ENCODE data around the gene TMA16.
"Not testable (repeated sequence)": the region's sequence is repeated elsewhere in the genome, so short reads cannot be mapped to it uniquely, and the experiment has no call there.

The TMA16 gene

GRCh38 chr4:163494360-163495241 is at the start of gene TMA16:
TSS of gene TMA16 (plus strand) at chr4:163494690. CDS start at chr4:163494802, 112 bp downstream.
- Histone ChIP-seq H3K27me3 (ENCODE audit: control insufficient read depth, insufficient read depth, low read length) (no peaks in the 10 kb centered on the region), H3K9ac (ENCODE audit: low read depth, low read length) (peak within 1 kb of the TSS; percentile 97), H3K36me3 (ENCODE audit: control insufficient read depth, insufficient read depth, low read length) (peaks cover 14% of the 10 kb centered on the region; the same call in 1 of the 2 replicates), H3K27ac (ENCODE audit: low read depth, low read length) (peak within 1 kb of the TSS; percentile 98), H3K4me3 (ENCODE audit: low read depth, low read length) (peak within 1 kb of the TSS; percentile 87), H3K9me3 (ENCODE audit: control insufficient read depth, insufficient read depth, low read length) (no peaks in the 10 kb centered on the region), H3K4me1 (ENCODE audit: control insufficient read depth, insufficient read depth, low read length) (peaks cover 16% of the 10 kb centered on the region; the same call in 1 of the 2 replicates)

DNA sequence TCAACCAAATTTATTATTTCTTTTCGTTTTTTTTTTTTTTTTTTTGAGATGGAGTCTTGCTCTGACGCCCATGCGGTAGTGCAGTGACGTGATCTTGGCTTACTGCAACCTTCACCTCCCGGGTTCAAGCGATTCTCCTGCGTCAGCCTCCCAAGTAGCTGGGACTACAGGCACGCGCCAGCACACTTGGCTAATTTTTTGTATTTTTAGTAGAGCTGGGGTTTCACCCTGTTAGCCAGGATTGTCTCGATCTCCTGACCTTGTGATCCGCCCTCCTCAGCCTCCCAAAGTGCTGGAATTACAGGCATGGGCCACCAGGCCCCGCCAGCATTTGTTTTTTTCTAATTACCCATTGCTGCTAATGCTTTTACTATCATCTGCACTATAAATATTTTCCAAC is 47.5 kb upstream of the TMA16 start:
- not testable (repeated sequence) for H3K27ac ChIP-seq (ENCODE audit: low read depth, low read length); H3K27me3 ChIP-seq (ENCODE audit: control insufficient read depth, insufficient read depth, low read length); H3K36me3 ChIP-seq (ENCODE audit: control insufficient read depth, insufficient read depth, low read length); H3K9me3 ChIP-seq (ENCODE audit: control insufficient read depth, insufficient read depth, low read length); H3K9ac ChIP-seq (ENCODE audit: low read depth, low read length); H3K4me3 ChIP-seq (ENCODE audit: low read depth, low read length); H3K4me1 ChIP-seq (ENCODE audit: control insufficient read depth, insufficient read depth, low read length)

DNA sequence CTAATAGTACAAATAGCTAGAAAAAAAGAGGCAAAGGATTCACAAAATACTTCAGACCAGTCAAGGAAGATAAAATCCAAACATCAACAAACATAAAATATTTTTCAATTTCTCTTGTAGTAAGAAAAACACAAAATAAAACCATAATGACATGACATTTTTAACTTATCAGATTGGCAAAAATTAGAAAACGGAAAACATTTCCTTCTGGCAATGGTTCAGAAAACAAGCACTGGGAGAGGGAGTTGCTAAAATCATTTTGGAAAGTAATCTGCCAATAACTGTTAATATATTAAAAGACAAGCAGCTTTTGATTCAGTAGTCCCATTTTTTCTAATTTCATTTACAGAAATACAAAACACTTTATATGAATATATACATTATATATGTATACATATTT is 47.0 kb upstream of the TMA16 start:
- Histone ChIP-seq H3K27me3 (ENCODE audit: control insufficient read depth, insufficient read depth, low read length) (no peaks in the 10 kb centered on the region), H3K4me3 (ENCODE audit: low read depth, low read length) (no peak overlapping the region), H3K4me1 (ENCODE audit: control insufficient read depth, insufficient read depth, low read length) (no peaks in the 10 kb centered on the region), H3K9me3 (ENCODE audit: control insufficient read depth, insufficient read depth, low read length) (no peaks in the 10 kb centered on the region), H3K36me3 (ENCODE audit: control insufficient read depth, insufficient read depth, low read length) (no peaks in the 10 kb centered on the region), H3K27ac (ENCODE audit: low read depth, low read length) (no peak overlapping the region), H3K9ac (ENCODE audit: low read depth, low read length) (no peak overlapping the region)

DNA sequence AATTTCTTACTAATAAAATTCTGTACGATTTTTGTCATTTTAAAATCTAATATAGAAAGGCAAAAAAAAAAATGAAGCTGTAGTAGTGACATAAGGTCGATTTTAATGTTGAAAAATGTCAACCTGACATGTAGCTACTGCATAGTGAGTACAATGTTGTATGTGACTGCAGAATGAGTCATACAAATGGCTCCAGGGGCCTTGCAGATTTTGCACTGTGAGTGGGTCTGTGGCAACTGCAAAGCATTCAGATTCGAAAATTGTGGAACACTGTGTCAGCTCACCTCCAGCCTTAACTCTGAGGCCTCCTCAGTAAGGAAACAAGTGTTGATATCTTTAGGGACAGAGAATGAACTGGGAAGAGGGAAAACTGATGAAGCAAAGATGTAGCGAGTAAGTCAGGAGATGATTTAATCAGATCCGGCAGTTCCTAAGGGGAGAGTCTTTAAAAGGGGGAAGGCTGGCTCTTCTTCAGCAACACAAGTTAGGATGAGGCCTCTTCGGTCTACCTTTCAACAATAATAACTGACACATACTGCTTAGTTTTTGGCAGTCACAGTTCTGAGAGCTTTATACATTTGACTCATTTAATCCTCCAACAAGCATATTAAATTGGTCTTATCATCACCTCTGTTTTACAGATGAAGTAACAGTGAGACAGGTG is 45.8 kb upstream of the TMA16 start:
- no peak overlapping the region for H3K9ac ChIP-seq (ENCODE audit: low read depth, low read length)
- no peak overlapping the region for H3K27ac ChIP-seq (ENCODE audit: low read depth, low read length)
- no peaks in the 10 kb centered on the region for H3K36me3 ChIP-seq (ENCODE audit: control insufficient read depth, insufficient read depth, low read length)
- H3K27me3 ChIP-seq (ENCODE audit: control insufficient read depth, insufficient read depth, low read length): no peaks in the 10 kb centered on the region
- H3K9me3 ChIP-seq (ENCODE audit: control insufficient read depth, insufficient read depth, low read length): no peaks in the 10 kb centered on the region
- no peaks in the 10 kb centered on the region for H3K4me1 ChIP-seq (ENCODE audit: control insufficient read depth, insufficient read depth, low read length)
- H3K4me3 ChIP-seq (ENCODE audit: low read depth, low read length): no peak overlapping the region

- no peak overlapping the region for H3K9ac ChIP-seq (ENCODE audit: low read depth, low read length)
- no peak overlapping the region for H3K4me3 ChIP-seq (ENCODE audit: low read depth, low read length)
- no peak overlapping the region for H3K27ac ChIP-seq (ENCODE audit: low read depth, low read length)
- H3K4me1 ChIP-seq (ENCODE audit: control insufficient read depth, insufficient read depth, low read length): no peaks in the 10 kb centered on the region
- H3K27me3 ChIP-seq (ENCODE audit: control insufficient read depth, insufficient read depth, low read length): no peaks in the 10 kb centered on the region
- no peaks in the 10 kb centered on the region for H3K36me3 ChIP-seq (ENCODE audit: control insufficient read depth, insufficient read depth, low read length)
- no peaks in the 10 kb centered on the region for H3K9me3 ChIP-seq (ENCODE audit: control insufficient read depth, insufficient read depth, low read length)
Measured at GRCh38 chr4:163462556-163462955, 31.9 kb upstream of the TMA16 start.

DNA sequence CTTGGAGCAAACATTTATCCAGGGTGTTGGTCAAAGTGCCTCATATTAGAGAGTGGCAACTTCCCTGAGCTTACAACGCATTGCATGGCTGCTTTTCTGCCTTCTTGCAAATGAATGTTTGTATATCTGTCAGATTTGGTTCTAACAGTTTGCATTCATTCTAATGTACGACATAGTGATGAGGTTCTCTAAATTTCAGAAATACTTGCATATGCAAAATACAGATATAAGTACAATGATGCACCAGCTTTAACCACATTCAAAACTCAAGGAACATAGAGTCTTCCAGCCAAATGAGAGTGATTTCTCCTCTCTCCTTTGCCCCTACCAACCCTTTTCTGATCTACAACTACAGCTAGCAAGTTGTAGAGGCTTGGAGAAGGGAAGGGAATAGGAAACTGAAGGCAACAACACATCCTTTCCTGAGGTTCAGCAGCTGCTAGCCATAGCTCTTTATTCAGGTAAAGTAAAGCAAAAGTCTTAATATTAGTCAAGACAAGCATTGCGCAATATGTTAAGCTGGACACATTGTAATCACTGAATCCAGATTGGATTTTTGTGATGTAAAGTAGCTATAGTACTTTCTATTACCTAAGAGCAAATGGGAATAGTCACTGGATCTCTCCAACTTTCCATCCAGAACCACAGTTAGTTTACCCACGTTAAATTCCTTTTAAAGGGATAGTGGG is 27.3 kb upstream of the TMA16 start:
- Histone ChIP-seq H3K36me3 (ENCODE audit: control insufficient read depth, insufficient read depth, low read length) (no peaks in the 10 kb centered on the region), H3K27me3 (ENCODE audit: control insufficient read depth, insufficient read depth, low read length) (no peaks in the 10 kb centered on the region), H3K9ac (ENCODE audit: low read depth, low read length) (no peak overlapping the region), H3K4me3 (ENCODE audit: low read depth, low read length) (no peak overlapping the region), H3K9me3 (ENCODE audit: control insufficient read depth, insufficient read depth, low read length) (no peaks in the 10 kb centered on the region), H3K4me1 (ENCODE audit: control insufficient read depth, insufficient read depth, low read length) (no peaks in the 10 kb centered on the region), H3K27ac (ENCODE audit: low read depth, low read length) (no peak overlapping the region)

DNA sequence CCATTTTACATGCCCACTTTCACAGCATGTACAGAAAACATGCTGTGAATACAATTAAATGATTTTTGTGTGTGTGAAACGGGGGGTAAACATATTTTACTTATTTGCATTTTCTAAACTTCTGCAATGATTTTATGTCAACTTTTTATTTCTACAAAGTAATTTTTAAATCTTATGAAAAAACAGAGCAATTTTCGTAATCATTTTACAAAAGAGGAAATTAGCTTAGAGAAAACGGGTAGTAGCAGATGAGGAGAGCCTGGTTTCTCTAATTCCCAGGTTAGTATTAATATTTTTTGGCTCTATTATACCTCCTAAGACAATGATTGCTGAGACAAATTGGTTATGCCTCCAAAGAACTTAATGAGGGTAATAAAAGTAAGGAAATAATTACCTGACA is 24.1 kb upstream of the TMA16 start:
- Histone ChIP-seq H3K27ac (ENCODE audit: low read depth, low read length) (no peak overlapping the region), H3K9ac (ENCODE audit: low read depth, low read length) (no peak overlapping the region), H3K36me3 (ENCODE audit: control insufficient read depth, insufficient read depth, low read length) (no peaks in the 10 kb centered on the region), H3K9me3 (ENCODE audit: control insufficient read depth, insufficient read depth, low read length) (no peaks in the 10 kb centered on the region), H3K27me3 (ENCODE audit: control insufficient read depth, insufficient read depth, low read length) (no peaks in the 10 kb centered on the region), H3K4me3 (ENCODE audit: low read depth, low read length) (no peak overlapping the region), H3K4me1 (ENCODE audit: control insufficient read depth, insufficient read depth, low read length) (no peaks in the 10 kb centered on the region)

- no peaks in the 10 kb centered on the region for H3K4me1 ChIP-seq (ENCODE audit: control insufficient read depth, insufficient read depth, low read length)
- no peaks in the 10 kb centered on the region for H3K36me3 ChIP-seq (ENCODE audit: control insufficient read depth, insufficient read depth, low read length)
- H3K27me3 ChIP-seq (ENCODE audit: control insufficient read depth, insufficient read depth, low read length): no peaks in the 10 kb centered on the region
Measured at GRCh38 chr4:163473130-163473529, 21.4 kb upstream of the TMA16 start.

DNA sequence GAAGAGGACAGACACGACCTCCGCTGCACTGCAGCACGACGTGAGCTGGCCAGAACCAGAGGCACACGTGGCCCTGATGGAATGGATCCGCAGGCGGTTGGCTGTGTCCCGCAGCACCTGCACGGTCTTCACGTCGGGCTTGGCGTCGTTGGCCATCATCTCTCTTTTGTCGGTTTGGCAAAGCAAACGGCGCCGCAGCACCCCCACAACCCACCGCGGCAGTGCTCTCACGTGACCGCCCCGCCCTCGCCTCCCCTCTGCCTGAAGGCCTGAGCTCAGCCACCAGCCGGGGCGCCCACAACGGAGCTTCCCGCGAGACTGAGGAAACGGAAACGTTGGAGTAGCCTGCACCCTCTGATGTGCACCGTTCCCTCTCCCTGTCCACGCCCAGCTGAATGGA is 20.9 kb upstream of the TMA16 start, which contains the start of gene TKTL2:
TKTL2 (minus strand) TSS at position 179 of the 400 bp plus-strand sequence; CDS start at position 159, 20 bp downstream.
- H3K9ac ChIP-seq (ENCODE audit: low read depth, low read length): no peak within 1 kb of the TSS
- H3K9me3 ChIP-seq (ENCODE audit: control insufficient read depth, insufficient read depth, low read length): no peaks in the 10 kb centered on the region
- H3K4me1 ChIP-seq (ENCODE audit: control insufficient read depth, insufficient read depth, low read length): no peaks in the 10 kb centered on the region
- no peak within 1 kb of the TSS for H3K4me3 ChIP-seq (ENCODE audit: low read depth, low read length)
- no peaks in the 10 kb centered on the region for H3K36me3 ChIP-seq (ENCODE audit: control insufficient read depth, insufficient read depth, low read length)
- H3K27ac ChIP-seq (ENCODE audit: low read depth, low read length): no peak within 1 kb of the TSS
- H3K27me3 ChIP-seq (ENCODE audit: control insufficient read depth, insufficient read depth, low read length): no peaks in the 10 kb centered on the region

More at GRCh38 chr4:163473130-163473529, 21.4 kb upstream of the TMA16 start:
- no peak overlapping the region for H3K4me3 ChIP-seq (ENCODE audit: low read depth, low read length)
- H3K9ac ChIP-seq (ENCODE audit: low read depth, low read length): no peak overlapping the region
- H3K9me3 ChIP-seq (ENCODE audit: control insufficient read depth, insufficient read depth, low read length): no peaks in the 10 kb centered on the region
- no peak overlapping the region for H3K27ac ChIP-seq (ENCODE audit: low read depth, low read length)

- no peak overlapping the region for H3K9ac ChIP-seq (ENCODE audit: low read depth, low read length)
- no peak overlapping the region for H3K27ac ChIP-seq (ENCODE audit: low read depth, low read length)
Measured at GRCh38 chr4:163474027-163474426, 20.5 kb upstream of the TMA16 start.

More at GRCh38 chr4:163474027-163474426, 20.5 kb upstream of the TMA16 start:
- Histone ChIP-seq H3K36me3 (ENCODE audit: control insufficient read depth, insufficient read depth, low read length) (no peaks in the 10 kb centered on the region), H3K27me3 (ENCODE audit: control insufficient read depth, insufficient read depth, low read length) (no peaks in the 10 kb centered on the region), H3K4me3 (ENCODE audit: low read depth, low read length) (no peak overlapping the region), H3K4me1 (ENCODE audit: control insufficient read depth, insufficient read depth, low read length) (no peaks in the 10 kb centered on the region), H3K9me3 (ENCODE audit: control insufficient read depth, insufficient read depth, low read length) (no peaks in the 10 kb centered on the region)

Data from HUES48 (cell line).